Neuronal stem cell (in vitro differentiated cells): ENCODE results near the gene IL15.
"Not testable (repeated sequence)": the region's sequence is repeated elsewhere in the genome, so short reads cannot be mapped to it uniquely, and the experiment has no call there.

Experiments
- DNase-seq: peaks from one replicate; pipeline ENCODE4 v3.0.0-alpha.2; 2013; ENCODE audit warnings: low spot score
- H2AFZ ChIP-seq: one replicate; pipeline ENCODE4 v1.6.1; 2013; ENCODE audit warnings: mild to moderate bottlenecking, low read length, inconsistent platforms
- H2AK5ac ChIP-seq: 2 replicates; pipeline ENCODE4 v1.6.1; 2013; ENCODE audit warnings: low read depth, mild to moderate bottlenecking, inconsistent platforms, low read length, moderate library complexity, mixed read lengths
- H2BK120ac ChIP-seq: 2 replicates; pipeline ENCODE4 v1.6.1; 2013; ENCODE audit warnings: low read depth, mild to moderate bottlenecking, inconsistent platforms, low read length, moderate library complexity, mixed read lengths
- H2BK12ac ChIP-seq: one replicate; pipeline ENCODE4 v1.6.1; 2013; ENCODE audit warnings: low read length, inconsistent platforms
- H2BK15ac ChIP-seq: 2 replicates; pipeline ENCODE4 v1.6.1; 2013; ENCODE audit warnings: mild to moderate bottlenecking, low read length, inconsistent platforms, mixed read lengths
- H2BK5ac ChIP-seq: one replicate; pipeline ENCODE4 v1.6.1; 2013; ENCODE audit warnings: inconsistent platforms, mild to moderate bottlenecking, low read length, moderate library complexity
- H3K14ac ChIP-seq: one replicate; pipeline ENCODE4 v1.6.1; 2013; ENCODE audit warnings: low read length, inconsistent platforms
- H3K18ac ChIP-seq: 2 replicates; pipeline ENCODE4 v1.6.1; 2013; ENCODE audit warnings: low read length, inconsistent platforms
- H3K23ac ChIP-seq: 2 replicates; pipeline ENCODE4 v1.6.1; 2013; ENCODE audit warnings: low read depth, mild to moderate bottlenecking, mixed read lengths, low read length, inconsistent platforms; ENCODE audit not compliant: poor library complexity
- H3K27ac ChIP-seq: replicated peaks from 3 replicates; pipeline ENCODE4 v1.5.1; 2013; ENCODE audit warnings: low read length, inconsistent platforms
- H3K27me3 ChIP-seq, 3 experiments: 2 replicates each; pipeline ENCODE4 v1.6.1; 2013; ENCODE audit warnings: low read length in 3 of 3, mild to moderate bottlenecking in 2 of 3, inconsistent platforms in 1 of 3, low read depth in 1 of 3, mixed read lengths in 1 of 3, moderate library complexity in 1 of 3; ENCODE audit not compliant: control insufficient read depth in 3 of 3, insufficient read depth in 3 of 3
- H3K36me3 ChIP-seq, 2 donors: replicated peaks in 1 of 2; 2 replicates each; pipeline ENCODE4 v1.6.1; 2013; ENCODE audit warnings: low read length in 2 of 2; ENCODE audit not compliant: control insufficient read depth in 2 of 2, insufficient read depth in 2 of 2
- H3K4ac ChIP-seq: 2 replicates; pipeline ENCODE4 v1.6.1; 2013; ENCODE audit warnings: inconsistent platforms, mild to moderate bottlenecking, low read length, moderate library complexity
- H3K4me1 ChIP-seq, 2 donors: 1 replicate in 1 of 2; 2 replicates in 1 of 2; pipeline ENCODE4 v1.6.1; 2013; ENCODE audit warnings: low read length in 2 of 2, low read depth in 1 of 2; ENCODE audit not compliant: control insufficient read depth in 2 of 2, insufficient read depth in 1 of 2
- H3K4me2 ChIP-seq: one replicate; pipeline ENCODE4 v1.6.1; 2013; ENCODE audit warnings: mild to moderate bottlenecking, low read length, inconsistent platforms; ENCODE audit not compliant: insufficient read depth, poor library complexity, severe bottlenecking
- H3K4me3 ChIP-seq, 2 donors: 2 replicates each; pipeline ENCODE4 v1.5.1; 2013; ENCODE audit warnings: low read length in 2 of 2, mild to moderate bottlenecking in 2 of 2, inconsistent platforms in 1 of 2, moderate library complexity in 1 of 2
- H3K79me1 ChIP-seq: one replicate; pipeline ENCODE4 v1.6.1; 2013; ENCODE audit warnings: low read depth, mild to moderate bottlenecking, inconsistent platforms, low read length, moderate library complexity
- H3K9ac ChIP-seq: one replicate; pipeline ENCODE4 v1.6.1; 2013; ENCODE audit warnings: mild to moderate bottlenecking, low read depth, low read length, inconsistent platforms; ENCODE audit not compliant: poor library complexity
- H3K9me3 ChIP-seq, 2 donors: replicated peaks in 1 of 2; 2 replicates each; pipeline versions ENCODE3 to v1.6.1; 2013; ENCODE audit warnings: low read length in 2 of 2, mild to moderate bottlenecking in 2 of 2, inconsistent platforms in 1 of 2, low read depth in 1 of 2, mixed read lengths in 1 of 2, moderate library complexity in 1 of 2; ENCODE audit not compliant: control insufficient read depth in 2 of 2, insufficient read depth in 1 of 2
- H4K8ac ChIP-seq: one replicate; pipeline ENCODE4 v1.6.1; 2013; ENCODE audit warnings: low read depth, mild to moderate bottlenecking, inconsistent platforms, low read length, moderate library complexity
- H4K91ac ChIP-seq: one replicate; pipeline ENCODE4 v1.6.1; 2013; ENCODE audit warnings: low read length, low read depth, mild to moderate bottlenecking, inconsistent platforms; ENCODE audit not compliant: poor library complexity
- WGBS, 2 donors: extraction: QIAGEN DNeasy Blood & Tissue Kit; methylation state at CpG; one replicate each; pipeline ENCODE4 v1.1.7; 2013; ENCODE audit warnings: missing lambda C conversion rate in 2 of 2, mixed read lengths in 1 of 2; ENCODE audit not compliant: insufficient read length in 2 of 2, insufficient replicate concordance in 1 of 2; ENCODE audit errors: extremely low coverage in 2 of 2; 5-methylcytosine and 5-hydroxymethylcytosine counted together

The IL15 gene

DNA sequence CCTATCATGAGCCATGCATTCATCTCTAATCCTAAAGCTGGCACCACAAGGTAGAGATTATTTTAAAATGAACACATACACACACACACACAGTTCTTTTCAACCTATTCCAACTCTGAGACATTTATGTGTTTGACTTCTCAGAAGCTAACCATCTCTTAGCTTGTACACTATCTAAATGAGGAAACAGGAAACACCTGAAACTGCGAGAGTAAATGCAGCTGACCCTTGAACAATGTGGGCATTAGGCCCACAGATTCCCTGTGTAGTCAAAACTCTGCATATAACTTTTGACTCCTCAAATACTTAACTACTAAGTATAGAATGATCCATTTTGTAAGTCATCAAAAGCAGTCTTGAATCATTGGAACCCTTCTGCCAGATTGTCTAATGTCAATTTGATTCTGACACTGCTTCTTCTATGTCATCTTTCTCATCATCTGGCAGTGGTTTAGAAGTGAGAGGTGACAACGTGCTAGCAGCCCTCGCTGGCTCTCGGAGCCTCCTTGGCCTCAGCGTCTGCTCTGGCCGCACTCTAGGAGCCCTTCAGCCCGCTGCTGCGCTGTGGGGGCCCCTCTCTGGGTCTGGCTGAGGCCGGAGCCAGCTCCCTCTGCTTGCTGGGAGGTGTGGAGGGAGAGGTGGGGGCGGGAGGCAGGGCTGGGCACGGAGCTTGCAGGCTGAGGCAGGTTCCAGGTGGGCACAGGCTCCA, 21.4 kb upstream of the IL15 start:
- Histone ChIP-seq H3K9me3 (no peaks in the 10 kb centered on the region), H3K4me2 (no peak overlapping the region), H2BK120ac (no peak overlapping the region), H2BK12ac (no peak overlapping the region), H3K18ac (no peak overlapping the region), H4K8ac (no peak overlapping the region), H3K14ac (no peak overlapping the region), H2BK15ac (no peak overlapping the region), H3K27me3 (no peaks in the 10 kb centered on the region), H3K79me1 (no peaks in the 10 kb centered on the region), H3K4ac (no peak overlapping the region), H3K4me3 (no peak overlapping the region), H3K9ac (no peak overlapping the region), H2BK5ac (no peak overlapping the region), H3K27ac (no peak overlapping the region), H3K36me3 (no peaks in the 10 kb centered on the region), H3K4me1 (no peaks in the 10 kb centered on the region), H2AK5ac (peak overlapping the region; percentile 63), H2AFZ (no peak overlapping the region), H4K91ac (no peak overlapping the region), H3K23ac (no peak overlapping the region)
- no CpG with 5 or more reads among the region's 11 CpGs for WGBS, 2 donors
- DNase-seq: no peak

- not testable (repeated sequence) for H3K14ac ChIP-seq, H3K9ac ChIP-seq, H2BK12ac ChIP-seq, H2BK5ac ChIP-seq, H3K27ac ChIP-seq, H3K4me2 ChIP-seq, H3K79me1 ChIP-seq, H3K4me3 ChIP-seq, H2BK15ac ChIP-seq, H4K91ac ChIP-seq, H3K36me3 ChIP-seq, H3K27me3 ChIP-seq, H3K4ac ChIP-seq, H2BK120ac ChIP-seq, H3K9me3 ChIP-seq, H3K4me1 ChIP-seq, H2AFZ ChIP-seq, DNase-seq, H3K18ac ChIP-seq, H3K23ac ChIP-seq, H4K8ac ChIP-seq
- peak overlapping the region; percentile 63 for H2AK5ac ChIP-seq
- no CpG with 5 or more reads among the region's 8 CpGs for WGBS, 2 donors
Measured at GRCh38 chr4:141615587-141615918, 20.8 kb upstream of the IL15 start.

DNA sequence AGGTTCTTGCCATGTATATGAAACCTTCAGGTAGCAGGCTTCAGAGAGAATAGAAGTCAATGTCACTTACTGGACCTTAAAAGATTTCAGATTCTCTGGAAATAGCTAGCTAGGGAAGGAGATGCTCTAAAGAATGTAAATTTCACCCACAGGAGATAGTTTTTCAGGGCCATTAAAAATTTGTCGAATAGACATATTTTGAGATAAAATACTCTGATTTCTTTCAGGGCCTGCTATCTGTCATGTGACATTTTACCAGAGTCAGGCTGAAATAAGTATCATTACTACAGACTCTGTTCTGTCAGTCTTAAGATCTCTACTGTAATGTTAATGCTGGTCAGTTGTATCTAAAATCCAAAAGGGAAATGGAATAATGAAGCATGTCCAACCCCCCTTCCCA, 15.7 kb upstream of the IL15 start:
- Histone ChIP-seq H2BK5ac (no peak overlapping the region), H3K4ac (no peak overlapping the region), H3K14ac (no peak overlapping the region), H2AFZ (no peak overlapping the region), H3K4me1 (peaks cover 0 to 4% of the 10 kb centered on the region in 2 donors), H2BK15ac (no peak overlapping the region), H2BK12ac (no peak overlapping the region), H3K79me1 (no peaks in the 10 kb centered on the region), H3K27me3 (no peaks in the 10 kb centered on the region), H3K9me3 (no peaks in the 10 kb centered on the region), H2AK5ac (no peak overlapping the region), H2BK120ac (no peak overlapping the region), H3K4me3 (no peak overlapping the region), H4K8ac (no peak overlapping the region), H3K23ac (no peak overlapping the region), H3K36me3 (no peaks in the 10 kb centered on the region), H3K4me2 (no peak overlapping the region), H3K18ac (no peak overlapping the region), H4K91ac (no peak overlapping the region), H3K27ac (no peak overlapping the region), H3K9ac (no peak overlapping the region)
- no peak for DNase-seq
- WGBS, 2 donors: no CpG with 5 or more reads among the region's 1 CpG

GRCh38 chr4:141625023-141625422, 11.4 kb upstream of the IL15 start:
- DNase-seq: no peak
- Histone ChIP-seq H3K18ac (no peak overlapping the region), H2BK5ac (no peak overlapping the region), H3K36me3 (no peaks in the 10 kb centered on the region), H4K8ac (no peak overlapping the region), H3K4me3 (no peak overlapping the region), H2BK15ac (no peak overlapping the region), H4K91ac (no peak overlapping the region), H3K23ac (no peak overlapping the region), H3K9ac (no peak overlapping the region), H2BK12ac (no peak overlapping the region), H3K14ac (no peak overlapping the region), H3K9me3 (no peaks in the 10 kb centered on the region), H2BK120ac (no peak overlapping the region), H3K27me3 (no peaks in the 10 kb centered on the region), H2AK5ac (no peak overlapping the region), H3K4me1 (peaks cover 0 to 4% of the 10 kb centered on the region in 2 donors), H2AFZ (peak overlapping the region; percentile 31), H3K27ac (no peak overlapping the region), H3K4me2 (no peak overlapping the region), H3K79me1 (no peaks in the 10 kb centered on the region), H3K4ac (no peak overlapping the region)
- WGBS, 2 donors: no CpG with 5 or more reads among the region's 2 CpGs
